Smooth muscle cell (in vitro differentiated cells): ENCODE data around the gene KRTAP5-11. TPM values are rescaled to one million over a fixed set of nuclear protein-coding genes. Genes with fewer than 3 reads are reported as not detected.

Source experiments
- DNase-seq: peaks from one replicate; lab custom pipeline; 2025; ENCODE audit not compliant: unreplicated experiment; lab: John Stamatoyannopoulos, UW
- H2AFZ ChIP-seq: fragments of 200-600 bp; sonication (generic); 2 replicates; pipeline ENCODE4 v1.6.0; 2016; ENCODE audit warnings: antibody characterized with exemption, low read depth, mild to moderate bottlenecking
- H3F3A ChIP-seq: fragments of 200-600 bp; sonication (generic); 2 replicates; pipeline ENCODE4 v1.6.0; 2017; ENCODE audit warnings: antibody characterized with exemption, low read depth
- H3K27ac ChIP-seq: fragments of 200-600 bp; sonication (generic); 2 replicates; pipeline ENCODE4 v1.5.1; 2016; ENCODE audit warnings: low read depth, mild to moderate bottlenecking
- H3K27me3 ChIP-seq: fragments of 200-600 bp; sonication (generic); 2 replicates; pipeline ENCODE4 v1.6.1; 2016; ENCODE audit warnings: low read depth, mild to moderate bottlenecking
- H3K36me3 ChIP-seq: fragments of 200-600 bp; sonication (generic); 2 replicates; pipeline ENCODE4 v1.5.1; 2016; ENCODE audit warnings: low read depth
- H3K4me1 ChIP-seq: fragments of 200-600 bp; sonication (generic); 2 replicates; pipeline ENCODE4 v1.5.1; 2016; ENCODE audit warnings: low read depth
- H3K4me2 ChIP-seq: fragments of 200-600 bp; sonication (generic); 2 replicates; pipeline ENCODE4 v1.6.0; 2016; ENCODE audit warnings: mild to moderate bottlenecking
- H3K4me3 ChIP-seq: fragments of 200-600 bp; sonication (generic); 2 replicates; pipeline ENCODE4 v1.5.1; 2016; ENCODE audit warnings: mild to moderate bottlenecking
- H3K79me2 ChIP-seq: fragments of 200-600 bp; sonication (generic); 2 replicates; pipeline ENCODE4 v1.6.0; 2016; ENCODE audit warnings: low read depth, mild to moderate bottlenecking
- H3K9ac ChIP-seq: fragments of 200-600 bp; sonication (generic); 2 replicates; pipeline ENCODE4 v1.6.0; 2016; ENCODE audit warnings: low read depth
- H3K9me3 ChIP-seq: fragments of 200-600 bp; sonication (generic); replicated peaks from 2 replicates; pipeline ENCODE4 v1.5.1; 2016; ENCODE audit warnings: low read depth
- H4K20me1 ChIP-seq: fragments of 200-600 bp; sonication (generic); 2 replicates; pipeline ENCODE4 v1.6.0; 2016; ENCODE audit warnings: low read depth
- WGBS: methylation state at CpG from one replicate; pipeline ENCODE4 v1.1.7; 2016; ENCODE audit warnings: low lambda C conversion rate; 5-methylcytosine and 5-hydroxymethylcytosine counted together
- polyA plus RNA-seq: library from polyadenylated mRNA; unstranded; fragments of >200 nt; fragmentation: Nextera tagmentation; extraction: Ambion mirVana; gene quantifications from 2 replicates; pipeline ENCODE4 v1.2.1, GENCODE V29; 2016
- total RNA-seq: library from RNA; depleted of rRNA; stranded (reverse); fragments of >200 nt; gene quantifications from 2 replicates; pipeline ENCODE4 v1.2.3, GENCODE V29; 2014
- TF ChIP-seq, protein P1 (sequence below): fragments of 200-600 bp; sonication (generic); IDR thresholded peaks from 2 replicates; pipeline ENCODE4 v1.5.1; 2017; ENCODE audit warnings: borderline replicate concordance, mild to moderate bottlenecking, antibody characterized with exemption; ENCODE audit not compliant: insufficient read depth, poor library complexity, severe bottlenecking

The KRTAP5-11 gene
- total and polyA plus RNA-seq, 2 experiments from 2014 or later: not detected

GRCh38 chr11:71545405-71545966 lies 37.2 kb downstream of the KRTAP5-11 start:
- Histone ChIP-seq H3K9me3 (no peaks in the 10 kb centered on the region), H3K9ac (no peak overlapping the region), H3F3A (no peaks in the 10 kb centered on the region), H3K79me2 (no peaks in the 10 kb centered on the region), H4K20me1 (no peaks in the 10 kb centered on the region), H3K27ac (no peak overlapping the region), H3K4me2 (no peak overlapping the region), H2AFZ (no peak overlapping the region), H3K36me3 (no peaks in the 10 kb centered on the region), H3K27me3 (peaks cover 5% of the 10 kb centered on the region), H3K4me3 (no peak overlapping the region), H3K4me1 (no peaks in the 10 kb centered on the region)
- 94% methylated on average over 12 of the region's 12 CpGs for WGBS
- TF ChIP-seq, protein P1, sequence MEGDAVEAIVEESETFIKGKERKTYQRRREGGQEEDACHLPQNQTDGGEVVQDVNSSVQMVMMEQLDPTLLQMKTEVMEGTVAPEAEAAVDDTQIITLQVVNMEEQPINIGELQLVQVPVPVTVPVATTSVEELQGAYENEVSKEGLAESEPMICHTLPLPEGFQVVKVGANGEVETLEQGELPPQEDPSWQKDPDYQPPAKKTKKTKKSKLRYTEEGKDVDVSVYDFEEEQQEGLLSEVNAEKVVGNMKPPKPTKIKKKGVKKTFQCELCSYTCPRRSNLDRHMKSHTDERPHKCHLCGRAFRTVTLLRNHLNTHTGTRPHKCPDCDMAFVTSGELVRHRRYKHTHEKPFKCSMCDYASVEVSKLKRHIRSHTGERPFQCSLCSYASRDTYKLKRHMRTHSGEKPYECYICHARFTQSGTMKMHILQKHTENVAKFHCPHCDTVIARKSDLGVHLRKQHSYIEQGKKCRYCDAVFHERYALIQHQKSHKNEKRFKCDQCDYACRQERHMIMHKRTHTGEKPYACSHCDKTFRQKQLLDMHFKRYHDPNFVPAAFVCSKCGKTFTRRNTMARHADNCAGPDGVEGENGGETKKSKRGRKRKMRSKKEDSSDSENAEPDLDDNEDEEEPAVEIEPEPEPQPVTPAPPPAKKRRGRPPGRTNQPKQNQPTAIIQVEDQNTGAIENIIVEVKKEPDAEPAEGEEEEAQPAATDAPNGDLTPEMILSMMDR: no peak
- DNase-seq: no peak

DNA sequence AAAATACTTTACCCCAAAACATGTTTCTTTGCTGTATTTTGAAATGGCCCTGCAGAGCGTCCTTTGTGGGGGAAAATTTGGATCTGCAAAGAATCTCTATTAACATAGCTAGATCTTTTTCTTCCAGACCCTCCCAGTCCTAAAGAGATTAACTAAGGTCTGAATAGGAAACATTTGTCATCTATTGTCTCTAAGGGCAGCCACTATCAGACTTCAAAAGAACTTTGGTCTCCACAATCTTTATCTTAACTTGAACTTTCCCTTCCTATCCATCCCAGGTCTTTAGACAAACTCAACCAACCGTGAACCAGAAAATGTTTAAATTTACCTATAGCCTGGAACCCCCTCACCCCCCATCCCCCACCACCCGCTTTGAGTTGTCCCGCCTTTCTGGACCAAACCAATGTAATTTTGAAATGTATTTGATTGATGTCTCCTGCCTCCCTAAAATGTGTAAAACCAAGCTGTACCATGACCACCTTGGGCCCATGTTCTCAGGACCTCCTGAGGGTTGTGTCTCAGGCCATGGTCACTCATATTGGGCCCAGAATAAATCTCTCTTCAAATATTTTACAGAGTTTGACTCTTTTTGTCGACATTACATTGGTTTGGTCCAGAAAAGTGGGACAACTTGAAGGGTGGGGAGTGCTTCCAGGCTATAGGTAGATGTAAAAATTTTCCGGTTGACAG lies 38.0 kb downstream of the KRTAP5-11 start:
- Histone ChIP-seq H3K4me1 (no peaks in the 10 kb centered on the region), H3F3A (no peaks in the 10 kb centered on the region), H3K27ac (no peak overlapping the region), H3K79me2 (no peaks in the 10 kb centered on the region), H3K4me2 (no peak overlapping the region), H3K9ac (no peak overlapping the region), H3K9me3 (no peaks in the 10 kb centered on the region), H3K36me3 (no peaks in the 10 kb centered on the region), H3K27me3 (peaks cover 5% of the 10 kb centered on the region), H2AFZ (no peak overlapping the region), H3K4me3 (no peak overlapping the region), H4K20me1 (no peaks in the 10 kb centered on the region)
- 84% methylated on average over 6 of the region's 6 CpGs for WGBS
- DNase-seq: no peak
- TF ChIP-seq, protein P1: no peak

GRCh38 chr11:71543866-71544265 lies 38.8 kb downstream of the KRTAP5-11 start:
- Histone ChIP-seq H3K79me2 (no peaks in the 10 kb centered on the region), H3K27me3 (no peaks in the 10 kb centered on the region), H3K9me3 (no peaks in the 10 kb centered on the region), H2AFZ (no peak overlapping the region), H3K4me2 (no peak overlapping the region), H3K27ac (no peak overlapping the region), H3K36me3 (no peaks in the 10 kb centered on the region), H4K20me1 (no peaks in the 10 kb centered on the region), H3K9ac (no peak overlapping the region), H3K4me3 (no peak overlapping the region), H3K4me1 (no peaks in the 10 kb centered on the region), H3F3A (no peaks in the 10 kb centered on the region)
- TF ChIP-seq, protein P1: no peak
- DNase-seq: no peak
- 88% methylated on average over 8 of the region's 8 CpGs for WGBS
